ENCODE data around the gene SPAAR.

- no peak for TF ChIP-seq CTCF (IDR thresholded peaks at IDR 0.05)
- TF ChIP-seq POLR2A (IDR thresholded peaks at IDR 0.05; ENCODE audit: low read length): no peak
- TF ChIP-seq EP300 (IDR thresholded peaks at IDR 0.05): no peak
- no peak for TF ChIP-seq BHLHE40 (IDR thresholded peaks at IDR 0.05; ENCODE audit: low read depth, low read length)
- no peak for TF ChIP-seq CEBPB (IDR thresholded peaks at IDR 0.05)
Observed at GRCh38 chr9:35923598-35923926, 14.3 kb downstream of the SPAAR start.

Measured in A549 (cell line).